M059J (cell line): ENCODE measurements around the gene ADSL. TPM values are rescaled to one million over a fixed set of nuclear protein-coding genes. Genes with fewer than 3 reads are reported as not detected.

Experiments used
- DNase-seq: peaks from one replicate; pipeline ENCODE4 v3.0.0-alpha.2; 2012; ENCODE audit warnings: low read depth
- total RNA-seq: library from RNA; depleted of rRNA; stranded (reverse); fragments of >200 nt; shearing (Covaris generic); gene quantifications from 2 replicates; pipeline ENCODE4 v1.2.3, GENCODE V29; 2014

The ADSL gene
- total RNA-seq, 1 experiment from 2014 or later: 84.8 TPM

- no peak for DNase-seq
Measured at GRCh38 chr22:40404251-40405177, 58.2 kb downstream of the ADSL start.

GRCh38 chr22:40405178-40406062 lies 59.1 kb downstream of the ADSL start:
- DNase-seq: no peak

- no peak for DNase-seq
Measured at GRCh38 chr22:40406063-40406890, 60.0 kb downstream of the ADSL start.

- no peak for DNase-seq
Measured at GRCh38 chr22:40407021-40407761, 60.9 kb downstream of the ADSL start.

- no peak for DNase-seq
Measured at GRCh38 chr22:40407831-40408717, 61.8 kb downstream of the ADSL start.

GRCh38 chr22:40408718-40409612 lies 62.7 kb downstream of the ADSL start:
- DNase-seq: no peak

- no peak for DNase-seq
Measured at GRCh38 chr22:40409613-40410113, 63.4 kb downstream of the ADSL start.

GRCh38 chr22:40410272-40410671 lies 64.0 kb downstream of the ADSL start:
- peak; percentile 80 for DNase-seq

GRCh38 chr22:40410731-40411505 lies 64.6 kb downstream of the ADSL start:
- DNase-seq: no peak

- DNase-seq: no peak
Measured at GRCh38 chr22:40411506-40411861, 65.2 kb downstream of the ADSL start.

GRCh38 chr22:40412441-40412840 lies 66.1 kb downstream of the ADSL start:
- no peak for DNase-seq

- no peak for DNase-seq
Measured at GRCh38 chr22:40413873-40414272, 67.6 kb downstream of the ADSL start.

- DNase-seq: peak; percentile 32
Measured at GRCh38 chr22:40414311-40414710, 68.0 kb downstream of the ADSL start.

- no peak for DNase-seq
Measured at GRCh38 chr22:40414838-40415505, 68.7 kb downstream of the ADSL start.

GRCh38 chr22:40415531-40416266 lies 69.4 kb downstream of the ADSL start:
- no peak for DNase-seq

GRCh38 chr22:40416267-40416570 lies 69.9 kb downstream of the ADSL start:
- no peak for DNase-seq

- no peak for DNase-seq
Measured at GRCh38 chr22:40416636-40417035, 70.3 kb downstream of the ADSL start.
